GM18517 (cell line): ENCODE data around the gene OGA.

ENCODE experiments used
- ATAC-seq: cut with Tn5 transposase; IDR thresholded peaks from one replicate; pipeline ENCODE4 v1.9.1; 2021; ENCODE audit warnings: mild to moderate bottlenecking, moderate library complexity; ENCODE audit not compliant: unreplicated experiment

The OGA gene

DNA sequence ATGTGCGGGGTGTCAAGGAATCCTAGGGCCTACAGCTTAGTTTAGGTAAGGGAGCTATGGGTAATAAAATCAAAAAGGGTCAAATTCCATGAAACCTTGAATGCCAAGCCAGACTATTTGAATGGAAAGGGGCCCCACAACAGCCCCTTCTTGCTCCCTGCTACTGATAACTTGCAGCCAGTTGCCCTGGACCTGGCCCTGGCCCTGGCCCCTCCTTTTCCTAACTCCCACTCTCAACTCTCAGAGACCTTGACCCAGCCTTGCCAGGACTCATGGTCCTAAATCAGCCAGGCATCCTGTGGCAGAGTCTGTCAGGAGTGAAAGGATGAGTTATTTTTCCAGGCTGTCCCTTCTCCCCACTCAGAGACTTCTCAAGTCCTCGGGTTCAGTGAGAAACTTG is 19.5 kb upstream of the OGA start:
- ATAC-seq: no peak

DNA sequence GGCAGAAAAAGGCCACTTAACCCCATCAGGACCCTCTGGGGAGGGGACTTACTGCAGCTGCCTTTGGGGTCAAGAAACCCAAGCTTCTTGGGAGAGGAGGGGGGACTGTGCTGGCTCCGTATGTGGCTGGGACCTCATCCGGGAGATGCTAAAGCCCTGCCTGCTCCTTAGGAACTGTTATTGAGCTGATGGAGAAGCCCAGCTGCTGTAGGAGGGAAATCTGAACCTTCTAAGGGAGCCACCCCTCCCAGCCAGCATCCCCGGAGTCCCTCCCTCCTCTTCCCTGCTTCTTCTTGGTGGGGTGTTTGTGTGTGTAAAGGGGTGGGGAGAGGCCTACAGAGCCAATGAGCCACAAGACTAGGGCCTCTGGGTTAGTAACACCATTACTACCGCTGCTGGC is 17.1 kb upstream of the OGA start:
- no peak for ATAC-seq

DNA sequence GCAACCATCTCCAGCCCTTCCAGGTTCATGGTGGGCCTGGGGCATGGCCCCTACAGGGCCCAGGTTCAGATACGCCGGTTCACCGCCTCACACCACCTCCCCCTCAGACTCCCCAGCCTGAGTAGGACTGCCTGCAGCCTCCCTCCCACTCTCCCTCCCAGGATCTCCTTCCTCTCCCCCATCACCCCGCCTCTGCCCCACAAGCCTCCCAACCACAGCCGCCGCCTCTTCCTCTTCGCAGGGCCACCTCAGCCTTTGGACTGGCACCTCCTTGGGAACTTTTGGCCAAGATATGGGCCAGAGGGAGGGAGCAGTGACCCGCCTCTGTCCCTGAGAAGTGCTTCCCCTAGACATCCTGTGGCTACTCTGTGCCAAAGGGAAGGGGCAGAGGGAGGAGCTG is 16.1 kb upstream of the OGA start:
- ATAC-seq: no peak

DNA sequence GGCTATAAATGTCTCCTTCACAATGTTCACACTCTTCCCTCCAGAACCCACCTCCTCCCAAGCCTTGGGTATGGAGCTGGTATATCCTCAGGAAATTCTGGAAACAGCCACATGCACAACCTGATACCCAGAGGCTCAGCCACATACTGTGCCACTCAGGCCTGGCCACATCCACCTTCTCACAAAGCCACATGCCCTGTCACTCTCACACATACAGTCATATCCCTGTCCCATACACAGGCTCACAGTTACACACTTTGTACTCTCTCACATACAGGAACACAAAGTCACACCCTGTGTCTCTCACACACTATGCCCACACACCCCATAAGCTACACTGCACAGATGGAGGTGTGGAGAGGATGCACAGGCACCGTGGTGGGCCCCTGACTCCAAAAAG is 15.2 kb upstream of the OGA start:
- no peak for ATAC-seq

DNA sequence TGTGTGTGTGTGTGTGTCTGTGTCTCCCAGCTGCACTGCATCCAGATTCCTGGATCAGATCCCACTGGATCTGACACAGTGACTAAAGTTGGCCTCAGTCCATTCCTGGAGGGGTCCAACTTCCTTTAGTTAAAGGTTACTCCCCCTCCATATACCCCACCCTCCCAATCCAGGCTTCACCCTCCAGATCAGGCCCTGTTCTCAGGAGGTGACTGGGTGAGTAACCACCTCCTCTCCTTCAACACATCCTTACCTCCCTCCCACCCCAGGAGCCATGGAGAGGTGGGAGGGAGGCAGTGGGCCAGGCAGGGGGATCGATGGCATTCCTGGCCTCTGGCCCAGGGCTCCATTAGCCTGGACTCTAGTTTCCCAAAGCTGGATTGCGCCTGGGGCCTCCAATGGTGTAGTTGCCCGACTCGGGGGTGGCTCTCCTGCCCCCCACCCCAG is 14.1 kb upstream of the OGA start:
- ATAC-seq: no peak

DNA sequence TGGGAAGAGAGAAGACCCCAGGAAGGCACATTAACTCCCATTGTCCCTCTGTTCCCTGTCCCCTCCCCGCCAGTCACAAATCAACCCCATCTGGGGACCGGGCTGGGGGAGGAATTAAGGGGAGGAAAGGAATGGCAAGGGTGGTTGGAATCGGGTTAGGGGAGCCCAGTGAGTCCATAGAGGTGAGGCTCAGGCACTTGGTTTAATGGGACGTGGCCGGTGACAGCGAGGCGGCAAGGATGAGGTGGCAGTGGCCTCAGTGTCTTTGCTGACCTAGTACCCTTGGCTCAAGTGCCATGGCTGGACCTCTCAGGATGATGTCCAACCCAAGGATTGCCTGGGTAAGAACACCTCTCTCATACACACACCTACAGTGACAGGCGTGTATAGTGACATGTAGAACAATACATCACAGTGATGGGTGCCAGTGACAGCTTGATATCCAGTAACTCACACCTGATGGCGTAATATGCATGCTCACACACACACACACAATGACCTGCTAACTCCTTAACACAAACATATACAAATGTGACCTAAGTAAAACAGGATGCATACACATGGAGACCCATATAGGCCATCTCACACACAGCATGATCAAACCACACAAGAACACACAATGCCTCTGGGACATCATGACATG is 13.0 kb upstream of the OGA start:
- ATAC-seq: no peak

DNA sequence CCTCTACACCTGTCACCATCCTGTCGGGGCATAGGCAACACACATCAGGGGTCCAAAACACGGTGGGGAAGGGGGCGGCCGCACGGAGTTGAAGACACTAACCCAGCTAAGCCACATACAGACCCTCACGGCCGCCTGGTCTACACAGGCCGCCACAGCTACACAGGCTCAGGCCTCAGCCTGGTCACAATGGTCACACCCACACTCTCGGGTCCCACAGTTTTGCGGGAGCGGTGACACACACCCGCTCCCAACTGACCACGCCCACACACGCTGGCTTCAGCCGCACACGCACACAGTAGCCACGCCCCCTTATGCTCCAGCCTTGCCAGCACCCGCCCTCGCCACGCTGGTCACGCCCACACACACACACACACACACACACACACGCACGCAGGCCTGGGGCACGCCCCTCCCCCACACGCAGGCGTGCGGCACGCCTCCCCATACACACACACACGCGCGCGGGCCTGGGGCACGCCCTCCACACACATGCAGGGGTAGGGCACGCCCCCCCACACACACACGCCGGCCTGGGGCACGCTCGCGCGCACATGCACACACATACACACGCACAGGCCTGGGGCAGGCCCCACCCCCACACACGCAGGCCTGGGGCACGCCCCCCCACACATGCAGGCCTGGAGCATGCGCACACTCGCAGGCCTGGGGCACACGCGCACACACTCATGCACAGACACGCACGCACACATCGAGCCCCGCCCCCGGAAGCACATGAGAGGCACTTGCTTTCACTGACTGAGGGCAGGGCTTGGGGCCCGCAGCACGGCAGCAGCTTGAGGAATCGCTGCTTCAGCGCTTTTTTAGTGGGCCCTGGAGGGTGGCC is 12.3 kb upstream of the OGA start:
- peak; percentile 62 for ATAC-seq

DNA sequence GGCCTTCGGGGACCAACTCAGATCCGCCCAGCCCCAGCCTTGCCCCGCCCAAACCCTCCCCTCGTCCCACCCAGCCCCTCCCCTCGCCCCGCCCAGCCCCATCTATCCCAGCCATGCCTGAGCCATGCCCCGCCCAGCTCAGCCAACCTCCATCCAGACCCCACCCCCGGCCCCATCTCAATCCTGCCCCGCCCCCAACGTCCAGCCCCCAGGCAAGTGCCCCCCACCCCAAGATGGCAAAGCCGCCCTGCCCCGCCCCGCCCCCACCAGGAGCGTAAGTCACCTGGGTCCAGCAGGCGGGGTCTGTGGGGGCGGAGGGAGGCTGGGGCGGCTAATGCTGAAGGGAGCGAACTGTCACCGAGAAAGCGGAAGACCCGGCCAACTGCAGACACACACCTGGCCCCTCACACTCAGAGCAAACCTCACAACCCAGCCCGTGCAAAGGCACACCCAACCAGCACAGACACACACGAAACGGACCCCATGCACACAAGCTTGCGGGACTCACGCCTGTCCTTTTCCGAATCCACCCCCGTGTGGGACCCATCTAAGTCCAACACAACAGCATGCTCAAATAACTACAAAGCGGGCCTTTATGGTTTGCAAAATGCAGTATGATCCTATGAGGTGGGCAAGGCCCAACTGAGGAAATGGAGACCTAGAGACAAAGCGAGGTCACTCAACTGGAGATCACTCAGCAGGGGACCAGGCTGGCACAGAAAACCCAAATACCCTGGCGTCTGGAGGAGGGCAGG is 11.5 kb upstream of the OGA start:
- peak; percentile 23 for ATAC-seq

DNA sequence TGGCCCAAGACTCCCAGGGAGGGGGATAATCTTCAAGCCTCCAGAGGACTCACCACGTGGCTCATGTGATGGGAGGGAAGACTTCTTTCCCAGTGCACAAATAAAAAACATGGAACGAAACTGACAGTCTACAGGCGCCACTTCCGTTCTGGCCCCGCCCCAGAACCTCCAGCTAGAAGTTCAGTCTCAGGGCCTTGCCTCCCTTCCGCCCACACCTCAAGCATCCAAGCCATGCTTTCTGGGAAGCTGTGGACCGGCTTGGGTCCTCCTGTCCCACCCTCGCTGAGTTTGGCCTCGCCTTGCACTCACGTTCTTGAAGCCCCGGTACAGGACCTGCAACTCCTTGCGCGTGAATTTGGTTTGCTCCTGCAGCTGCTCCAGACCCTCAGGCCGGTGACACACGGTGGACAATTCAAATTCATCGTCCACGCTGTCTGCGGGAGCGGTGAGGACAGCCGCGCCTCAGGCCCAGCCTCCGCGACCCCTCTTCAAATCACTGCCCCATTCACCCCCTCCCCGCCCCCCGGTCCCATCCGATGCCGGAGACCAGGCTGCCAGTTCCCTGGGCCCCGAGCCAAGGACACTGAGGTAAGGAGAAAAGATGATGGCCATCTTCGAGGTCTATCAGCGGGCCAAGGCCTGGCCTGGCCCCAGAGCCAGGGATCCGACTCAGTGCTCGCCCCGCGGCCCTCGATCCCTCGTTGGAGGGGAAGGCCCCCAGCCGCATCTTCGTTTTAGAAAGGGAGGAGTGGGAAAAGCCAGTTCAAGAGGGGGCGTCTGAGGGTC is 10.7 kb upstream of the OGA start:
- ATAC-seq: no peak

DNA sequence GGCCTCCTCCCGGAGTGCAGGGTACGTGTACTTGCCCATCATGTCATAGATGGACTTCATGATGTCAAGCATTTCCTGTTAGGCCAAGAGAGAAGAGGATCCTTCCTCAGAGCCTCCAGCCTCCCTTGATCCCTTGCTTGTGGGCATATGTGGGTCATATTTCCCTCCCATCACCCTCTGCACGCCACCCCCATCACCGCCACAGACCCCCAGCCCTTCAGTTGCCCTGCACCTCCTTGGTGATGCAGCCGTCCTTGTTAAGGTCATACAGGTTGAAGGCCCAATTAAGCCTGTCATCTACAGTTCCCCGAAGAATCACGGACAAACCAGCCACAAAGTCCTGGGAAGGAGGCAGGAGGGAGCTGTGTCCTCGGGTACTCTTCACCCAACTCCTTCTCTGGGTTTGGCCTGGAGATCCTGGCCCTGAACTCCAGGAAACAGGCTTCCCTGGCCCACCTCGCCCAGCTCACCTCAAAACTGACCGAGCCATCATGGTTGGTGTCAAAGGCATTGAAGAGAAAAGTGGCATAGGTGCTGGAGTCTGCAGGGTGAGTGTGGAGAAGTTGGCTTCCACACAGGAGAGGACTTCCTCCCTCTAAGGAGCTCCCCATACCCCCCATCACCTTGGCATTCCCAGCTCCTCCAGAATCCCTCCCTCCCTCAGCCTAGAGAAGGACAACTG is 9.8 kb upstream of the OGA start:
- ATAC-seq: no peak

DNA sequence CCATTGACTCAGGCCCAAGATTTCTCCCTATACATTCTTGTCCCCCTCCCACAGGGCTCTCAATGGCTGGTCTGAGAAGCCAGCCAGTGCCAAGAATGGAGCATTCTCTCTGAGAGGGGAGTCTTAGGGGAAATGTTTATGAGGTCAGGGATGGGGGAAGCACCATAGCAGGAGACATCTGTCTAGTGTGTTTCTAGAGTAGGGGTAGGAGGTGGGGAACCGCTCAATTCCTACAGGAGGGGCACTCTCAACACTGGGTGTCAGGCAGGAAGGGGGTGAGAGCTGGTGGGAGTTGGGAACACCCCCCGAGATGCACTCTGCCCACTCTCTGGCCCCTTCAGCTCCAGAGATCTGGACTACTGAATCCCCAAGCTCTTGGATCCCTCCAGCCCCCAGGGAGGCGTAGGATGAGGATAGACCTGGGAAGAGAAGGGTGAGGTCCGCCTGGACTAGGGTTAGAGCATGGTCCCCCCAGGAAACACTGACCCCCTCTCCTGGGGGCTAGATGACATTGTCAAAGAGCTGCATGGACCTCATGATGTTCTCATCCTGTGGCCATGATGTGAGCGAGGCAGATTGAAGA is 8.7 kb upstream of the OGA start:
- no peak for ATAC-seq

DNA sequence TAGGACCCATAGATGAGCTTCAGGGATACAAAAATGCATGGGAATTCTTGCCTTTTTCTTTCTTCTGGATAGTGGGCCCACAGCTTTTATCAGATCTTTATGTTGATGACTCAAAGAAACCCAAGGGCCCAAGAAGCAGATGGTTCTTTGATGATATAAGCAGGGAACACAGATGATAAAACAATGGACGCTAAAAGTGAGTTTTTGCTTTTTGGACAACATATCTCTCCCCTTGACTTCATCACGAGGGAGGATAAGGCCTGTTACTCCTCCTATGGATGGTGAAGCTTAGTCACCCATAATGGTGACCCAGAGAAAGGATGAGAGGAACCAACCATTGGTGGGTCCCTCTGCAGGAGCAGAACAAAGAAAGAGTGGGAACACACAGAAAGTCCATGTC is 6.5 kb upstream of the OGA start:
- ATAC-seq: no peak

DNA sequence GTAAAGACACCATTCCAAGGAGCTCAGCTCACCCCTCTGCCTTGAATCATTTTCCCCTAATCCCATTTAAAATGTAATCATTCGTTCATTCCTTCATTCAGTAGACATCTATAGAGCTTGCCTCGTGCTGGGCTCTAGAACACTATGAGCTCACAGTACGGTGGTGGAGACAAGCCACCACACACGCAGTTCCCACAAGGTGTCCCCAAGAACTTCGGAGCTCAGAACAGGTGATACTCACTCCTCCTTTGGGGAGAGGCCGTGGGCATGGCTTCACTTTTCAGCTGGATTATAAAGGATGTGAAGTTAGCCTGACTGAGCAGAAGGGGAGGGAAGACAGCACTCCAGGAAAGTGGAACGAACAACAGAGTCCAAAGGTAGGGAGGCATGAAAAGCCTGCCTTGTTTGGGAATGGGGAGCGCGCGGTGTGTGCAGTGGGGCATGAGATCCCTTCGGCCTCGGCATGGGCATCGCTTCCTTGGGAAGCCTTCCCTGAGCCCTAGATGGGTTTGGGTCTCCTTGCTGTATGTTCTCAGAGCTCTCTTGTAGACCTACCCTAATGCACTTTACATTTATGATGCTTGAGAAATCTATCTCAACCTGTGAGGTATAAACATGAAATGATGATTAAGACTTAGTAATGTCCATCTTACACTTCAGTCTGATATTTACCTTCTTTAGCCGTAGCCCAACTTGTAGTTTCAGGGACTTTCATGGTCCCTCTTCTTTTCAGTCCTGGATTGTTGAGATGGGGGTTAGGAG is 809 bp upstream of the OGA start:
- peak; percentile 23 for ATAC-seq

DNA sequence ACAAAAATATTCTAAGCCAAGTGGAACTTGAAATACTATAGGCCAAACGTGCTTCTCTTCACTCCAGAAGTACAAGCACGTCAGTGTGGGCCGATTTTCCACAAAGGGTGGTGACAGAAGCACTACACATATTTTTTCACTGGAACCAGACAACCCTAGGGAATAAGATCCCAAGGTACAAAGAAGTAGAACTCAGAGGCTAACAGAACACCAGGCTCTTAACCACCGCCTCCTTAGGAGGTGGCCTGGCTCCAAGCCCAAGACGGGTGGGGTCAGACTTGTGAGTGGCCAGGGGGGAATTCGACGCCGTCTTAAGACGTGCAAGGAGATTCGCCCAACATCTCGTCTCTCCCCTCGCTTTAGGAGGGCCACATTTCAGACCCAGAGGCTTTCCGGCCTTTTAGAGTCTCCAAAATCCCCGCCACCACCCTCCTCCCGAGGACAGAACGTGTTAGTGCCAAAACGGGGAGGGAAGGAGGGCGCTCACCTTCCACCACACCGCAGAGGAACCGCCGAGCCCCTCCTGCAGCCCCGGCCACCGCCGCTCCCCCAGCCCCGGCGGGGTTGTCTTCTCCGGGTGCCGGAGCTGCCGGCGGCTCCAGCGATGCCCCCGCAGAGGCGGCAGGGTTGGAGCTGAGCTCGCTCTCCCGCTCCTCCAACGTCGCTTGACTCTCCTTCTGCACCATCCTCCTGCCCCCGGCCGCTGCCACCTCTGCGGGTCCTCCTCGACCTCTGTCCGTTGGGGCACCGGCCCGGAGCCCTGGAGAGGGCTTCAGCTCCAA is 716 bp downstream of the OGA start:
- no peak for ATAC-seq

DNA sequence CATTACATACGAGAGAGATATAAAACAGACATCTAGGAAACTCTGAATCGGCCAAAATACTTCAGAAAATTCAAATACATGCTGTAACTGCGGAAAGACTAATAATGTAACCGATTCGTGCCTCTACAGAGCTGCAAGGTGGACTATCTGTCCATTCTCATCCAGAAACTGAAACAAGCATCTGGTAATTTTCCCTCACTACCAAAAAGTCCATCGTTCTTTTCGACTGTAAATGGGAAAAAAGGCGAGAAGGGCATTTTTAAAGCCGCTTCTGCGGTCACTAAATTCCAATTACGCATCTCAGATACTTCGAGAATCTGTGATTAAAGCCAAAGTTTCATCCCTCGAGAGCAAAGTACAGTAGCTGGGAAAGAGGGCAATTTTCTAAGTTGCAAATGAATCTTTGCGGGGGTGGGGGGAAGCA is 1.3 kb downstream of the OGA start:
- ATAC-seq: no peak

DNA sequence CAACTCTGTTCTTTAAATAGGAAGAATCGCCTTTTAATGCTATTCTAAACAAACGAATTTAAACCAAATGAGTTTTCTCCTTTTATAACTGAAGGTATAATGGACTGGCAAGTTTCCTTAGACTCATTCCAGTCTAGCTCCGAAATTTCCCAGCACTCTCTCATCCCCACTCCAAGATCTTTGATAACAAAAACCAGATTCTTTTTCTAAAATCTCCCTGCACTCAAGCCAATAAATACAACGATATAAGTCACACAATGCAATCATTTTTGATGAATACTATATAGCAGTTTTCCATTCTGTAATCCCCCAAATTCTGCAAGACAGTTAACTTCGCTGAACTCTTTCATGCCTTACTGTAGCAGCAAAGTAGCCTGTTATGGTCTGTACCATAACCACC is 1.9 kb downstream of the OGA start:
- no peak for ATAC-seq

DNA sequence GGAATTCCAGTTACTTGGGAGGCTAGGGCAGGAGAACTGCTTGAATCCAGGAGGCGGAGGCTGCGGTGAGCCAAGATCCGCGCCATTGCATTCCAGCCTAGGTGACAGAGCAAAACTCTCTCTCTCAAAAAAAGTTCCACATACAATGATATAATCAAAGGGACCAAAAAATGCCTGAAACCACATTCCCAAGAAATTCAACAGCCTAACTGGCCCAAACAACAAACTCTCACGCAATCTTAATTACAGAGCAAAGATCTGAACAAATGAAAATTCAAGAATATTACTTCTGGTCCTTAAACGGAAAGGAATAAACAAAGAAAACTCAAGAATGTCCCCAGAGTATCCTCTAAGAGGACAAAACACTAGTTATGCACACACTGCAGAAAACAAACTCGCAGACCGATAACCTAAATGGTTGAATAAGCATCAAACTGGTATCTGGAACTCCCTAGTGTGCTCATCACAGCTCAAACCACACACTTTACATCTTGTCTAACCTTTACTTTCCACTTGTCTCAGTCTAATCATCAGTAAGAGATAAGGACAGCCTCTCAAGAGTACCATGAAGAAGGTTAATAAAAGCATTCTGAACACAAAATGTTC is 3.7 kb downstream of the OGA start:
- no peak for ATAC-seq

DNA sequence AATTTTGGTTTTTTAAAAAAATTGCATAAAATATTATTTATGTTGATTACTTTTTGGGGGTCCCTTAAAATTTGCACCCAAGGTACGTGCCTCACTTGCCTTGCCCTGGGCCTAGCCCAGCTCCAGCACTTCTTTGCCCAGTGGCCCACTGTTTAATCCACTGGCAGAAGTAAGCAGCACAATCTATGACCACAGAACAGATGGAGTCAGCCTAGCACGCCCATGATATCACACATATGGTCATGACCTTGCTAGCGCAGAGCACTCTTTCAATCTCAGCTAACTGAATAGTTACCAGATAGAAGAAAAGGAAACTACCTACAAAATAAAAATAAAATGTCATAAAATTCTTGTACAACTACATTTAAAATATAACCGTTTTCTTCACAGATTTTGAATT is 5.6 kb downstream of the OGA start:
- ATAC-seq: no peak
